ENCODE measurements around the gene PRF1. TPM values are rescaled to one million over a fixed set of nuclear protein-coding genes. Genes with fewer than 3 reads are reported as not detected.

Gene PRF1
- total and polyA plus RNA-seq, 2 donors from 2014 or later, result 1.4 to 8.8 TPM

GRCh38 chr10:70601746-70602145 lies 795 bp downstream of the PRF1 start:
- no peak for DNase-seq
- Histone ChIP-seq H3K27me3 (ENCODE audit: control insufficient read depth, insufficient read depth, low read length) (no peaks in the 10 kb centered on the region), H3K9ac (ENCODE audit: low read length in 3 of 3) (no peak overlapping the region), H3K27ac (ENCODE audit: low read depth in 2 of 2, low read length in 2 of 2) (no peak overlapping the region), H3K4me1 (ENCODE audit: control insufficient read depth in 2 of 3, insufficient read depth in 2 of 3, low read depth in 1 of 3, low read length in 3 of 3) (no peaks in the 10 kb centered on the region), H3K9me3 (ENCODE audit: control insufficient read depth in 2 of 3, insufficient read depth in 1 of 3, low read length in 3 of 3) (no peaks in the 10 kb centered on the region), H3K4me3 (ENCODE audit: low read length in 3 of 3) (no peak overlapping the region), H3K36me3 (ENCODE audit: control insufficient read depth in 2 of 3, insufficient read depth in 3 of 3, low read length in 3 of 3) (no peaks in the 10 kb centered on the region)
- no peak for FAIRE-seq
- TF ChIP-seq, protein P1, sequence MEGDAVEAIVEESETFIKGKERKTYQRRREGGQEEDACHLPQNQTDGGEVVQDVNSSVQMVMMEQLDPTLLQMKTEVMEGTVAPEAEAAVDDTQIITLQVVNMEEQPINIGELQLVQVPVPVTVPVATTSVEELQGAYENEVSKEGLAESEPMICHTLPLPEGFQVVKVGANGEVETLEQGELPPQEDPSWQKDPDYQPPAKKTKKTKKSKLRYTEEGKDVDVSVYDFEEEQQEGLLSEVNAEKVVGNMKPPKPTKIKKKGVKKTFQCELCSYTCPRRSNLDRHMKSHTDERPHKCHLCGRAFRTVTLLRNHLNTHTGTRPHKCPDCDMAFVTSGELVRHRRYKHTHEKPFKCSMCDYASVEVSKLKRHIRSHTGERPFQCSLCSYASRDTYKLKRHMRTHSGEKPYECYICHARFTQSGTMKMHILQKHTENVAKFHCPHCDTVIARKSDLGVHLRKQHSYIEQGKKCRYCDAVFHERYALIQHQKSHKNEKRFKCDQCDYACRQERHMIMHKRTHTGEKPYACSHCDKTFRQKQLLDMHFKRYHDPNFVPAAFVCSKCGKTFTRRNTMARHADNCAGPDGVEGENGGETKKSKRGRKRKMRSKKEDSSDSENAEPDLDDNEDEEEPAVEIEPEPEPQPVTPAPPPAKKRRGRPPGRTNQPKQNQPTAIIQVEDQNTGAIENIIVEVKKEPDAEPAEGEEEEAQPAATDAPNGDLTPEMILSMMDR (IDR thresholded peaks at IDR 0.05; ENCODE audit: borderline replicate concordance, extremely low read depth, insufficient read depth), result no peak
- intact Hi-C loops (cut with DNase I), result no loop called here

- H3K27me3 ChIP-seq (ENCODE audit: control insufficient read depth, insufficient read depth, low read length), result no peaks in the 10 kb centered on the region
- no peak overlapping the region for H3K4me3 ChIP-seq (ENCODE audit: low read length in 3 of 3)
- H3K4me1 ChIP-seq (ENCODE audit: control insufficient read depth in 2 of 3, insufficient read depth in 2 of 3, low read depth in 1 of 3, low read length in 3 of 3), result no peaks in the 10 kb centered on the region
- no peaks in the 10 kb centered on the region for H3K9me3 ChIP-seq (ENCODE audit: control insufficient read depth in 2 of 3, insufficient read depth in 1 of 3, low read length in 3 of 3)
- H3K36me3 ChIP-seq (ENCODE audit: control insufficient read depth in 2 of 3, insufficient read depth in 3 of 3, low read length in 3 of 3), result no peaks in the 10 kb centered on the region
- H3K27ac ChIP-seq (ENCODE audit: low read depth in 2 of 2, low read length in 2 of 2), result no peak overlapping the region
- FAIRE-seq (no peak), DNase-seq (peak in 1 of 5 donors; percentile 73)
- TF ChIP-seq, protein P1 (IDR thresholded peaks at IDR 0.05; ENCODE audit: borderline replicate concordance, extremely low read depth, insufficient read depth), result no peak
- no peak overlapping the region for H3K9ac ChIP-seq (ENCODE audit: low read length in 3 of 3)
- intact Hi-C loops (cut with DNase I), result no loop called here
These were observed 1.8 kb downstream of the PRF1 start for GRCh38 chr10:70600512-70601395.

DNA sequence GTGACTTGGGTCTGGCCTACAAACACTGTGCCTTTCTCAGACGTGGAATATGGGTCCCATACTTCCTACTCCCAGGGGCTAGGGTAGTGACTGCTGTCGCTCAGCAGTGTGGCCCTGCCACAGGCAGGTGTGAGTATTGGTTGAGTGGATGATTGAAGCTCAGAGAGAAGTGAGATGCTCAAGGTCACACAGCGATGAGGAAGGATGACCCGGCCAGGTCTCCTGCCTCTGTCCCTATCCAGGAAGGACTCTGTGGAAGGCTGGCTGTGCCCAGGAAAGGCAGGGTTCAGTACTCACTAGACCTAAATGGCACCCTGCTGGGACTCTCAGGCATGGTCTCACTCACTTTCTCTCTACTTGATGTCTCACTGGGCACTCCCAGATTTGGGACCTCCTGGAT lies 2.8 kb downstream of the PRF1 start:
- Histone ChIP-seq H3K4me1 (ENCODE audit: control insufficient read depth in 2 of 3, insufficient read depth in 2 of 3, low read depth in 1 of 3, low read length in 3 of 3) (no peaks in the 10 kb centered on the region), H3K9me3 (ENCODE audit: control insufficient read depth in 2 of 3, insufficient read depth in 1 of 3, low read length in 3 of 3) (no peaks in the 10 kb centered on the region), H3K9ac (ENCODE audit: low read length in 3 of 3) (no peak overlapping the region), H3K36me3 (ENCODE audit: control insufficient read depth in 2 of 3, insufficient read depth in 3 of 3, low read length in 3 of 3) (no peaks in the 10 kb centered on the region), H3K27me3 (ENCODE audit: control insufficient read depth, insufficient read depth, low read length) (no peaks in the 10 kb centered on the region), H3K27ac (ENCODE audit: low read depth in 2 of 2, low read length in 2 of 2) (no peak overlapping the region), H3K4me3 (ENCODE audit: low read length in 3 of 3) (no peak overlapping the region)
- DNase-seq, result no peak
- FAIRE-seq, result no peak
- TF ChIP-seq, protein P1 (IDR thresholded peaks at IDR 0.05; ENCODE audit: borderline replicate concordance, extremely low read depth, insufficient read depth), result no peak
- intact Hi-C loops (cut with DNase I), result no loop called here

Measured in kidney (tissue), 14 donors.